ENCODE data around the gene HIPK1. TPM values are rescaled to one million over a fixed set of nuclear protein-coding genes. Genes with fewer than 3 reads are reported as not detected.

The HIPK1 gene
- total and polyA plus RNA-seq, 12 donors, result 7.8 to 91.0 (median 61.2) TPM

- no peak for ATAC-seq
- Histone ChIP-seq H3K4me1 (no peaks in the 10 kb centered on the region), H3K27ac (no peak overlapping the region), H3K36me3 (no peaks in the 10 kb centered on the region), H3K9me3 (no peaks in the 10 kb centered on the region), H3K4me3 (no peak overlapping the region), H3K27me3 (no peaks in the 10 kb centered on the region)
- no peak for DNase-seq
- no peak for TF ChIP-seq CTCF (IDR thresholded peaks at IDR 0.05)
- WGBS, 2 donors, result 94 to 95% methylated on average over 5 of the region's 5 CpGs
- intact Hi-C loops (cut with DNase I), result no loop called here
Measured at GRCh38 chr1:114025609-114026401, 96.7 kb downstream of the HIPK1 start.

GRCh38 chr1:114026797-114027196, 97.7 kb downstream of the HIPK1 start:
- ATAC-seq, result no peak
- no peaks in the 10 kb centered on the region for H3K9me3 ChIP-seq
- no peak overlapping the region for H3K4me3 ChIP-seq
- intact Hi-C loops (cut with DNase I), result no loop called here
- DNase-seq, result no peak
- H3K36me3 ChIP-seq, result no peaks in the 10 kb centered on the region
- H3K27ac ChIP-seq, result no peak overlapping the region
- no peak for TF ChIP-seq CTCF (IDR thresholded peaks at IDR 0.05)
- H3K4me1 ChIP-seq, result no peaks in the 10 kb centered on the region
- WGBS, 2 donors, result 90 to 94% methylated on average over 6 of the region's 6 CpGs
- H3K27me3 ChIP-seq, result no peaks in the 10 kb centered on the region

Other genes with a start within 250 kb of the HIPK1 start
- 10 to 100 TPM in 5 of 10 donors, 1 to 10 TPM in 5; 7.7 to 14.8 (median 10.0) TPM for gene PHTF1, start 169.8 kb upstream of the HIPK1 start, total RNA-seq
- gene PHTF1, start 169.8 kb upstream of the HIPK1 start, polyA plus RNA-seq, result 1 to 10 TPM; 4.9 to 8.3 TPM
- 10 to 100 TPM in 8 of 10 donors, 1 to 10 TPM in 2; 7.5 to 13.9 (median 11.8) TPM for gene RSBN1, start 116.8 kb upstream of the HIPK1 start, total RNA-seq
- gene RSBN1, start 116.8 kb upstream of the HIPK1 start, polyA plus RNA-seq, result 1 to 10 TPM; 2.1 to 5.0 TPM
- gene PTPN22, start 57.6 kb upstream of the HIPK1 start, total RNA-seq, result 1 to 10 TPM in 1 of 10 donors, under 1 TPM in 9; 0.13 to 3.3 (median 0.56) TPM
- under 1 TPM; 0.20 to 0.44 TPM for gene PTPN22, start 57.6 kb upstream of the HIPK1 start, polyA plus RNA-seq
- under 1 TPM in 7 of 10 donors, not detected in 3; 0.05 to 0.28 (median 0.09) TPM for gene BCL2L15, start 41.7 kb upstream of the HIPK1 start, total RNA-seq
- gene BCL2L15, start 41.7 kb upstream of the HIPK1 start, polyA plus RNA-seq, result under 1 TPM; 0.07 to 0.15 TPM
- 10 to 100 TPM in 8 of 10 donors, 1 to 10 TPM in 2; 9.1 to 13.9 (median 11.5) TPM for gene AP4B1, start 24.5 kb upstream of the HIPK1 start, total RNA-seq
- gene AP4B1, start 24.5 kb upstream of the HIPK1 start, polyA plus RNA-seq, result 10 to 100 TPM in 1 of 2 donors, 1 to 10 TPM in 1; 7.5 to 15.4 TPM
- gene DCLRE1B, start 24.0 kb upstream of the HIPK1 start, total RNA-seq, result 1 to 10 TPM in 9 of 10 donors, under 1 TPM in 1; 0.78 to 4.2 (median 2.1) TPM
- 1 to 10 TPM in 1 of 2 donors, under 1 TPM in 1; 0.59 to 1.8 TPM for gene DCLRE1B, start 24.0 kb upstream of the HIPK1 start, polyA plus RNA-seq
- 10 to 100 TPM in 7 of 10 donors, 1 to 10 TPM in 3; 6.1 to 19.7 (median 11.0) TPM for gene OLFML3, start 50.1 kb downstream of the HIPK1 start, total RNA-seq
- 10 to 100 TPM; 10.3 to 11.4 TPM for gene OLFML3, start 50.1 kb downstream of the HIPK1 start, polyA plus RNA-seq
- gene SYT6, start 224.5 kb downstream of the HIPK1 start, total RNA-seq, result under 1 TPM in 1 of 10 donors, not detected in 9; 0.21 TPM
- not detected for gene SYT6, start 224.5 kb downstream of the HIPK1 start, polyA plus RNA-seq